D721Med (cell line): ENCODE results near the gene CCDC59.

Experiments used
- DNase-seq: peaks from one replicate; pipeline ENCODE4 v3.0.0; 2011; ENCODE audit warnings: low spot score; ENCODE audit not compliant: insufficient read length
- FAIRE-seq: peaks from 2 replicates; lab custom pipeline; 2011; peaks lifted over from hg19 to GRCh38; lab: Jason Lieb, UNC
- CTCF ChIP-seq: IDR thresholded peaks from 2 replicates; pipeline ENCODE4 v1.5.1; 2012; ENCODE audit warnings: mild to moderate bottlenecking, control low read depth; ENCODE audit not compliant: insufficient read depth; ENCODE audit errors: missing control alignments

The CCDC59 gene

DNA sequence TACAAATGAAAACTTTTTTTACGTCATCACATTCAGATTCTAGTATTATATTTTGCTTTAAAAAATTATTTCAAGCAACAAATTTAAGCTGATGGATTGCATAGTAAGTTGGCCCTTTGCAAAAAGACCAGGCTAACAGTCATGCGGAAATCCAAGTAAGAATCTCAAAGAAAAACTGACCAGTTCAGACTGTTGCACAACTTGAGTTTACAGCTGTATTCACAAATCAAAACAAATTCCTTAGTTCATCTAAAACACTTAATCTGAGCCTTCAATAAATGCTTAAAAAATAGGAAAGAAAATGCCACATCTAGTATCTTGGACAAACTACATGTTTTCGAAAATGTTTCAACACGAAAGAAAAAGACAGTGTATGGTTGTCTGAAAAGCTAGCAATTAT lies 847 bp downstream of the CCDC59 start:
- FAIRE-seq (no peak), DNase-seq (no peak)
- TF ChIP-seq CTCF = no peak

DNA sequence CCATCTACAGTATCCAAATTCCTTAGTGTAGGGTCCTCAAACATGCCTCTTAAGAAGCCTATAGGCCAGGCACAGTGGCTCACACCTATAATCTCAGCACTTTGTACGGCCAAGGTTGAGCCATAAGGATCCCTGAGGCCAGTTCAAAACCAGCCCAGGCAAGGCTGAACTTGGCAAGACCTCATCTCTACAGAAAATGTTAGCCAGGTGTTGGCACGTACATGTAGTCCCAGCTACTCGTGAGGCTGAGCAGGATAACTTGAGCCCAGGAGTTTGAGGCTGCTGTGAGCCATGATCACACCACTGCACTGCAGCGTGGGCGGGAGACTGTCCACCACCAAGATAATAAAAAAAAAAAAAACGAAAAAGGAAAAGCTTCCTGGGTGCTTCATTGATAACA lies 6.8 kb downstream of the CCDC59 start:
- no peak for FAIRE-seq
- TF ChIP-seq CTCF = no peak

DNA sequence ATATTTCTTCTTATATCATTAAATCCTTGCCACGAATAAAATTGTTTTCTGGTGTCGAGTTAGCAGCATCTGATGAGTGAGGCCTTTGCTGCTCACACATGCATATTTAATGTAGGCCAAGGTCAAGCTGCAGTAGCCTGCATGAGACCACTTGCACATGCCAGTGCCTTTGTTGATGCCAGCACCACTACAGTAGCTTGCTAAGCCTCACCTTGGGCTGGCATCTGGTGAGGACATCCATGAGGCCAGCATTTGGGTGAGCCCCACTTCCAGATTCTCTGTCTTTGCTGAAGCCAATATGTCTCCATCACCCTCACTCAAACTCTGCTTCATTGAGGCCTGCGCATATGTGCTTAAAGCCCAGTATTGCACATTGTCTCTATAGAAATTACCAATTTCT lies 8.0 kb downstream of the CCDC59 start:
- no peak for FAIRE-seq
- DNase-seq = no peak
- no peak for TF ChIP-seq CTCF

More for the DNA sequence above, 6.8 kb downstream of the CCDC59 start:
- no peak for DNase-seq

- TF ChIP-seq CTCF = no peak
- FAIRE-seq (no peak), DNase-seq (no peak)
These were observed 28.7 kb downstream of the CCDC59 start for GRCh38 chr12:82329508-82329907.

DNA sequence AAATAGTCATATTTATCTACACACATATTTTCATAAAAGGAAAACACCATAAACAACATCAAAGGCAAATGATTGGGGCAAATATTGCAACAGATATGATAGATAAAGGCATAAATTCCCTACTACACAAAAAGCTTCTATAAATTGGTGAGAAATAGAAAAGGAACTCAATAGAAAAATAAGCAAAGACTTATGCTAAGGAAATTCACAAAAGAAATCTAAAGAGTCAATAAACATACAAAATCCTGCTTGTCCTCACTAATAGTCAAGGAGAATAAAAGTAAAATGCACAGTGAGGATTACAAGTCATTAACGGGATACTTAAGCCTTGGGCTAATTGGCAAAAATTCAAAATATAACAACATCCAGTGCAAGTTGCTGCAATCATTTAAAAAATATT lies 30.3 kb downstream of the CCDC59 start:
- no peak for FAIRE-seq
- TF ChIP-seq CTCF = no peak
- no peak for DNase-seq

DNA sequence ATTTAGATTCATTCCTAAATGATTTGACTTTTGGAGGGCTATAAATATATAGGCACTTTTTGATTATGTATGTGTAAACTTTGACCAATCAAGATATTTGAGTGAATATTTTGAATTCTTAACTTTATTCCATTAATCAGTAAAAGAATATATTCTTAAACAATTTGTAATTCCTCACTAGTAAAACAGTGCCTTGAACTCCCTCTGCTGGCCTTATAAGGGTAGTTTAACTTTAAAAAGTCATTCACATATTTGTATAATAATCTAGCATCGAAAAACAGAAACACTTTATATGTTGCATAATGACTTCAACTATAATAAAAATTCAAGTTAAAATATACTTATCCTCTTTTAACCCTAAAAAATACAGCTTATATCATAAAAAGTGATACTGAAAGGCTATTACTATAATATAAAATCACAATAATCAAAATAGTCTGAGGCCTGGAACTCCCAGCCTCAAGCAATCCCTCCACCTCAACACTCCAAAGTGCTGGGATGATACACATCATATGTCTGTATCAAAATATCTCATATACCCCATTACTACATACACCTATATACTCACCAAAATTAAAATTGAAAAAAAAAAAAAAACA lies 31.2 kb downstream of the CCDC59 start:
- TF ChIP-seq CTCF = peak; percentile 64
- no peak for DNase-seq

DNA sequence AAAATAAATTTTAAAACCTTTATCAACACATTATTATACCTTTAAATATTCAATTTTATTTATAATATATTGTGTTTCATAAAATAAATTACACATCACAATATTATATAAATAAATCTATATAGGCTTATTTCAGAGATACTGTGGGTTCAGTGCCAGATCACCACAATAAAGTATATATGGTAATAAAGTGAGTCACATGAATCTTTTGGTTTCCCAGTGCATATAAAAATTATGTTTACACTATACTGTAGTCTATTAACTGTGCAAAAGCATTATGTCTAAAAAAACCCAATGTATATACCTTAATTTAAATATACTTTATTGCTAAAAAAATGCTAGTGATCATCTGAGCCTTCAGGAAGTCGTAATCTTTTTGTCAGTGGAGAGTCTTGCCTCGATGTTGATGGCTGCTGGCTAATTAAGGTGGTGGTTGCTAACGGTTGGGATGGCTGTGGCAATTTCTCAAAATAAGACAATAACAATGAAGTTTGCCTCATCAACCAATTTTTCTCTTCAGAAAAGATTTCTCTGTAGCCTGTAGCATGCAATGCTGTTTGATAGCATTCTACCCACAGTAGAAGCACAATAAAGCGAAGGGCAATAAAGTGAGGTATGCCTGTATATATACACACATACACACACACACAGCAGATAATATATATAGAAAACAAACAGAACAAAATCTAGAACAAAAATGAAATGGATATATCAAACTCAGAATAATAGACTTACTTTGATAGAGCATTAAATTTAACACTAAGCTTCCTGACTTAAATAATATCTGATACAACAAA lies 32.4 kb downstream of the CCDC59 start:
- FAIRE-seq (peak; percentile 11), DNase-seq (no peak)
- no peak for TF ChIP-seq CTCF

More for the DNA sequence above, 31.2 kb downstream of the CCDC59 start:
- no peak for FAIRE-seq
